HepG2 (cell line): ENCODE results near the gene VWA1. TPM values are rescaled to one million over a fixed set of nuclear protein-coding genes. Genes with fewer than 3 reads are reported as not detected.

Experiments
- ATAC-seq: fragments of 200-7000 bp; cut with Tn5 transposase; 3 replicates; pipeline ENCODE4 v1.9.1; 2020; ENCODE audit warnings: mild to moderate bottlenecking, moderate library complexity
- BruUV-seq: library from RNA; stranded (reverse); fragments of 400-500 nt; replicated peaks from 2 replicates; lab custom pipeline; 2021; lab: Mats Ljungman, UMichigan
- CTCF ChIA-PET: fragments of 300-600 bp; formaldehyde crosslinking; extraction: SDS; loops from one replicate; lab custom pipeline; 2021; ENCODE audit warnings: low total read pairs, inconsistent platforms, low intra/inter-chr PET ratio; lab: Yijun Ruan, JAX
- POLR2A ChIA-PET: fragments of 350-600 bp; sonication (Branson Sonifier 250); formaldehyde crosslinking; loops from one replicate; lab custom pipeline; 2020; ENCODE audit warnings: antibody characterized with exemption, inconsistent platforms; lab: Yijun Ruan, JAX
- DNase-seq: peaks from one replicate; pipeline ENCODE4 v3.0.0-alpha.2; 2015; ENCODE audit warnings: low spot score
- FAIRE-seq: peaks from 3 replicates; lab custom pipeline; 2011; peaks lifted over from hg19 to GRCh38; lab: Jason Lieb, UNC
- H2AFZ ChIP-seq: one replicate; pipeline ENCODE4 v1.6.1; 2011; ENCODE audit warnings: low read length, inconsistent platforms
- H3K27ac ChIP-seq: fragments of 300-600 bp; 3 replicates; pipeline ENCODE4 v1.8.0; 2011; ENCODE audit warnings: mixed run types, mild to moderate bottlenecking, mixed read lengths, low read length, inconsistent platforms; ENCODE audit not compliant: insufficient read depth; ENCODE audit errors: extremely low read length
- H3K27me3 ChIP-seq, 2 experiments: fragments of 200-600 bp in 1 of 2; 2 replicates in 1 of 2; 3 replicates in 1 of 2; pipeline versions ENCODE4 v1.6.0 to v1.8.0; 2011; ENCODE audit warnings: low read length in 2 of 2, mild to moderate bottlenecking in 2 of 2, moderate library complexity in 2 of 2, inconsistent platforms in 1 of 2; ENCODE audit not compliant: insufficient read depth in 2 of 2, control insufficient read depth in 1 of 2
- H3K36me3 ChIP-seq, 2 experiments: fragments of 200-600 bp in 1 of 2; replicated peaks in 1 of 2; 2 replicates in 1 of 2; 3 replicates in 1 of 2; pipeline versions ENCODE4 v1.5.1 to v1.8.0; 2011; ENCODE audit warnings: low read length in 2 of 2, inconsistent platforms in 1 of 2; ENCODE audit not compliant: insufficient read depth in 2 of 2, control insufficient read depth in 1 of 2
- H3K4me1 ChIP-seq: 2 replicates; pipeline ENCODE4 v1.5.1; 2012; ENCODE audit warnings: low read length, inconsistent platforms; ENCODE audit not compliant: insufficient read depth
- H3K4me2 ChIP-seq: 2 replicates; pipeline ENCODE4 v1.6.0; 2011; ENCODE audit warnings: low read depth, low read length, inconsistent platforms
- H3K4me3 ChIP-seq, 3 experiments: fragments of 200-600 bp in 1 of 3; sonication (generic), shearing (Covaris generic) in 1 of 3; replicated peaks in 1 of 3; 2 replicates each; pipeline ENCODE4 v1.5.1; 2011 to 2016; ENCODE audit warnings: low read length in 3 of 3, inconsistent platforms in 2 of 3, low read depth in 2 of 3, mild to moderate bottlenecking in 2 of 3, control low read depth in 1 of 3, mixed read lengths in 1 of 3; ENCODE audit not compliant: insufficient read depth in 1 of 3
- H3K79me2 ChIP-seq: one replicate; pipeline ENCODE4 v1.6.1; 2011; ENCODE audit warnings: low read length, inconsistent platforms; ENCODE audit not compliant: insufficient read depth
- H3K9ac ChIP-seq: 2 replicates; pipeline ENCODE4 v1.6.0; 2011; ENCODE audit warnings: mild to moderate bottlenecking, low read depth, low read length, inconsistent platforms; ENCODE audit not compliant: insufficient read depth
- H3K9me3 ChIP-seq: 2 replicates; pipeline ENCODE4 v1.5.1; 2012; ENCODE audit warnings: mild to moderate bottlenecking, low read length
- H4K20me1 ChIP-seq: 2 replicates; pipeline ENCODE4 v1.6.0; 2011; ENCODE audit warnings: inconsistent platforms, mild to moderate bottlenecking, low read length, moderate library complexity; ENCODE audit not compliant: insufficient read depth
- ASH2L ChIP-seq: fragments of 300-600, 200-600 bp; sonication (generic); IDR thresholded peaks from 2 replicates; pipeline ENCODE4 v1.7.0; 2017; ENCODE audit warnings: low read depth, mild to moderate bottlenecking, moderate library complexity, mixed read lengths, low read length; ENCODE audit not compliant: insufficient read length
- ATF7 ChIP-seq, 2 experiments: fragments of 450-650 bp in 1 of 2; sonication (generic) in 1 of 2; formaldehyde crosslinking in 1 of 2; IDR thresholded peaks; 2 replicates each; pipeline versions ENCODE4 v1.4.0 to v1.6.1; 2016 to 2020; ENCODE audit warnings: antibody characterized with exemption in 1 of 2, mild to moderate bottlenecking in 1 of 2, missing genetic modification reagents in 1 of 2
- CENPX ChIP-seq: sonication (generic); formaldehyde crosslinking; IDR thresholded peaks from 2 replicates; pipeline ENCODE4 v1.9.0; 2021; ENCODE audit warnings: mild to moderate bottlenecking, missing genetic modification reagents, moderate library complexity
- HOXA3 ChIP-seq: sonication (generic); formaldehyde crosslinking; IDR thresholded peaks from 2 replicates; pipeline ENCODE4 v1.5.0; 2020; ENCODE audit warnings: missing genetic modification reagents
- HOXA5 ChIP-seq: sonication (generic); formaldehyde crosslinking; IDR thresholded peaks from 2 replicates; pipeline ENCODE4 v1.4.0; 2020; ENCODE audit warnings: missing genetic modification reagents
- KDM1A ChIP-seq: IDR thresholded peaks from 2 replicates; pipeline ENCODE4 v1.6.1; 2016; ENCODE audit warnings: missing compliant biosample characterization
- KLF6 ChIP-seq: IDR thresholded peaks from 2 replicates; pipeline ENCODE4 v1.8.0; 2016; ENCODE audit warnings: missing biosample characterization, missing genetic modification reagents
- MEF2D ChIP-seq: sonication (generic); formaldehyde crosslinking; IDR thresholded peaks from 2 replicates; pipeline ENCODE4 v1.5.1; 2020; ENCODE audit warnings: mild to moderate bottlenecking, missing genetic modification reagents
- MTA1 ChIP-seq: sonication (generic); formaldehyde crosslinking; IDR thresholded peaks from 2 replicates; pipeline ENCODE4 v1.4.0; 2020; ENCODE audit warnings: missing genetic modification reagents, mild to moderate bottlenecking, borderline replicate concordance
- MTF2 ChIP-seq: sonication (generic); formaldehyde crosslinking; IDR thresholded peaks from 2 replicates; pipeline ENCODE4 v1.5.0; 2020; ENCODE audit warnings: missing genetic modification reagents, borderline replicate concordance
- NCOA5 ChIP-seq: sonication (generic); formaldehyde crosslinking; IDR thresholded peaks from 2 replicates; pipeline ENCODE4 v1.4.0; 2020; ENCODE audit warnings: missing genetic modification reagents
- ONECUT2 ChIP-seq: sonication (generic); formaldehyde crosslinking; IDR thresholded peaks from 2 replicates; pipeline ENCODE4 v1.4.0; 2020; ENCODE audit warnings: missing genetic modification reagents
- RBM39 ChIP-seq: fragments of 200-400 bp; formaldehyde crosslinking; IDR thresholded peaks from one replicate; pipeline ENCODE4 v1.6.1; 2018; ENCODE audit warnings: antibody characterized with exemption, mild to moderate bottlenecking, low read depth, low read length; ENCODE audit not compliant: poor library complexity, severe bottlenecking
- SNAPC2 ChIP-seq: sonication (generic); formaldehyde crosslinking; IDR thresholded peaks from 2 replicates; pipeline ENCODE4 v1.8.1; 2022; ENCODE audit warnings: mild to moderate bottlenecking, missing genetic modification reagents
- SRY ChIP-seq: sonication (generic); formaldehyde crosslinking; IDR thresholded peaks from 2 replicates; pipeline ENCODE4 v1.8.0; 2022; ENCODE audit warnings: mild to moderate bottlenecking, missing genetic modification reagents
- TOPORS ChIP-seq: sonication (generic); formaldehyde crosslinking; IDR thresholded peaks from 2 replicates; pipeline ENCODE4 v1.8.0; 2023; ENCODE audit warnings: mild to moderate bottlenecking, missing genetic modification reagents
- ZMYM3 ChIP-seq: sonication (generic); formaldehyde crosslinking; IDR thresholded peaks from 2 replicates; pipeline ENCODE4 v1.5.1; 2020; ENCODE audit warnings: mild to moderate bottlenecking, missing genetic modification reagents
- ZNF121 ChIP-seq: sonication (generic); formaldehyde crosslinking; IDR thresholded peaks from 2 replicates; pipeline ENCODE4 v1.5.0; 2020; ENCODE audit warnings: mild to moderate bottlenecking, missing genetic modification reagents
- ZNF180 ChIP-seq: sonication (generic); formaldehyde crosslinking; IDR thresholded peaks from 2 replicates; pipeline ENCODE4 v1.4.0; 2020; ENCODE audit warnings: low read depth, missing genetic modification reagents, borderline replicate concordance
- ZNF234 ChIP-seq: sonication (generic); formaldehyde crosslinking; conservative IDR thresholded peaks from 2 replicates; pipeline ENCODE4 v1.5.1; 2020; ENCODE audit warnings: mild to moderate bottlenecking, missing genetic modification reagents
- ZNF432 ChIP-seq: sonication (generic); formaldehyde crosslinking; IDR thresholded peaks from 2 replicates; pipeline ENCODE4 v1.5.0; 2020; ENCODE audit warnings: missing genetic modification reagents, mild to moderate bottlenecking, borderline replicate concordance
- ZNF460 ChIP-seq: sonication (generic); formaldehyde crosslinking; IDR thresholded peaks from 2 replicates; pipeline ENCODE4 v1.5.1; 2020; ENCODE audit warnings: missing genetic modification reagents, mild to moderate bottlenecking, borderline replicate concordance
- ZNF607 ChIP-seq: sonication (generic); formaldehyde crosslinking; IDR thresholded peaks from 2 replicates; pipeline ENCODE4 v1.5.1; 2020; ENCODE audit warnings: missing genetic modification reagents, mild to moderate bottlenecking, borderline replicate concordance
- ZNF678 ChIP-seq: sonication (generic); formaldehyde crosslinking; IDR thresholded peaks from 2 replicates; pipeline ENCODE4 v1.4.0; 2020; ENCODE audit warnings: mild to moderate bottlenecking, missing genetic modification reagents
- WGBS: methylation state at CpG from one replicate; pipeline ENCODE4 v1.1.6; 2017; ENCODE audit warnings: low lambda C conversion rate; 5-methylcytosine and 5-hydroxymethylcytosine counted together
- in situ Hi-C: cut with HindIII; loops from 2 replicates; pipeline ENCODE4 v1.10.0; 2017; ENCODE audit warnings: low pct_unique_long_range_greater_than_20kb; ENCODE audit not compliant: extremely low pct_ligation_motif_present
- intact Hi-C: fragments of 100-400 bp; cut with micrococcal nuclease; formaldehyde crosslinking; loops from one replicate; pipeline ENCODE4 v1.10.0; 2022; ENCODE audit not compliant: unreplicated experiment
- polyA plus RNA-seq, 8 experiments: library from polyadenylated mRNA; depleted of rRNA in 3 of 8; stranded (reverse) in 7 of 8; unstranded in 1 of 8; fragments of >200 nt; fragmentation: Illumina TruSeq in 4 of 8; extraction: Trizol in 4 of 8; gene quantifications; 2 replicates each; pipeline versions ENCODE4 v1.2.1 to v1.2.3, GENCODE V29; 2011 to 2016; ENCODE audit warnings: low read depth in 4 of 8, missing spikeins in 1 of 8, mixed read lengths in 1 of 8; ENCODE audit not compliant: insufficient read depth in 1 of 8
- total RNA-seq, 5 experiments: library from RNA; depleted of rRNA; stranded (reverse); fragments of >200 nt; fragmentation: Illumina TruSeq; extraction: Trizol; gene quantifications; 2 replicates each; pipeline ENCODE4 v1.2.3, GENCODE V29; 2016; ENCODE audit warnings: low read depth in 1 of 5

Gene VWA1
- total and polyA plus RNA-seq, 2 of the 13 experiments (the other 11 are each of a cell fraction or from before 2014, with no cell fraction given): 40.9 to 57.5 TPM

- peak overlapping the region; percentile 81 to 89 (median 87) for H3K4me3 ChIP-seq
- no peaks in the 10 kb centered on the region for H3K27me3 ChIP-seq
- no peak overlapping the region for H2AFZ ChIP-seq
- no peaks in the 10 kb centered on the region for H3K9me3 ChIP-seq
- H4K20me1 ChIP-seq: peaks cover 18% of the 10 kb centered on the region; the same call in 1 of the 2 replicates
- peak; percentile 39 for ATAC-seq
- peak overlapping the region; percentile 91 for H3K27ac ChIP-seq
- H3K36me3 ChIP-seq: peaks cover 5 to 12% of the 10 kb centered on the region in 2 experiments; a peak in 3 of 5 replicates
- peaks cover 42% of the 10 kb centered on the region for H3K4me1 ChIP-seq
- WGBS: 6% methylated on average over 15 of the region's 41 CpGs
- intact Hi-C loops: loop anchor here (5.0 kb wide), 1 partner anchor 35 kb away; no protein-coding TSS in a partner anchor
- peak overlapping the region; percentile 96 for H3K9ac ChIP-seq
- ChIA-PET POLR2A (interaction anchor here (0.7 to 12.4 kb wide), 15 partner anchors 8 to 104 kb away, joined by 3 to 355 read pairs (median 4); partner anchors contain the start of genes ANKRD65, AURKAIP1, CCNL2 and VWA1), CTCF (interaction anchor here (1.3 kb wide), 1 partner anchor 33 kb away, joined by 3 read pairs; no protein-coding TSS in a partner anchor)
- DNase-seq: no peak
- in situ Hi-C loops: no loop called here
- BruUV-seq: no TSS peak
- peaks cover 38% of the 10 kb centered on the region for H3K79me2 ChIP-seq
- no peak for FAIRE-seq
- peak overlapping the region; percentile 81 for H3K4me2 ChIP-seq
- TF ChIP-seq ZNF121 (CRISPR knock-in tag): peak; percentile 92
- peak; percentile 11 for TF ChIP-seq RBM39
- 0 out of 2 replicates have a peak, but pooled peaks have one; percentile 7 for TF ChIP-seq SRY (CRISPR knock-in tag)
- peak; percentile 46; the same call in 1 of the 2 replicates for TF ChIP-seq ZNF460 (CRISPR knock-in tag)
- 0 out of 2 replicates have a peak, but pooled peaks have one; percentile 15 for TF ChIP-seq ONECUT2 (CRISPR knock-in tag)
- TF ChIP-seq ZNF678: 0 out of 2 replicates have a peak, but pooled peaks have one; percentile 14
- TF ChIP-seq ZNF234: peak; percentile 69; the same call in 1 of the 2 replicates
- TF ChIP-seq ASH2L: peak; percentile 30
- 0 out of 2 replicates have a peak, but pooled peaks have one; percentile 9 for TF ChIP-seq CENPX (CRISPR knock-in tag)
- 0 out of 2 replicates have a peak, but pooled peaks have one; percentile 16 for TF ChIP-seq KDM1A (CRISPR knock-in tag)
- peak; percentile 4; the same call in 1 of the 2 replicates for TF ChIP-seq MTA1 (CRISPR knock-in tag)
- no peak for TF ChIP-seq ATF7 (IDR thresholded peaks at IDR 0.05)
- TF ChIP-seq ATF7 (CRISPR knock-in tag; IDR thresholded peaks at IDR 0.05): peak; percentile 1; the same call in 1 of the 2 replicates
- no peak for TF ChIP-seq MTF2 (CRISPR knock-in tag)
- no peak for TF ChIP-seq ZNF180 (CRISPR knock-in tag)
- 0 out of 2 replicates have a peak, but pooled peaks have one; percentile 16 for TF ChIP-seq HOXA5 (CRISPR knock-in tag)
- peak; percentile 79 for TF ChIP-seq ZMYM3 (CRISPR knock-in tag)
- TF ChIP-seq ZNF432 (CRISPR knock-in tag): 0 out of 2 replicates have a peak, but pooled peaks have one; percentile 13
- TF ChIP-seq KLF6 (CRISPR knock-in tag): no peak
- no peak for TF ChIP-seq NCOA5 (CRISPR knock-in tag)
- no peak for TF ChIP-seq HOXA3
- peak; percentile 67; the same call in 1 of the 2 replicates for TF ChIP-seq ZNF607 (CRISPR knock-in tag)
- 0 out of 2 replicates have a peak, but pooled peaks have one; percentile 32 for TF ChIP-seq SNAPC2 (CRISPR knock-in tag)
- TF ChIP-seq TOPORS: peak; percentile 8
- 0 out of 2 replicates have a peak, but pooled peaks have one; percentile 8 for TF ChIP-seq MEF2D
These were observed 27.7 kb upstream of the VWA1 start for GRCh38 chr1:1407636-1408318.
